Keratinocyte (primary cell): ENCODE data around the gene RAB27B.

ENCODE experiments used
- CTCF ChIP-seq, 3 experiments: IDR thresholded peaks in 1 of 3; conservative IDR thresholded peaks in 1 of 3; optimal IDR thresholded peaks in 1 of 3; 2 replicates in 2 of 3; 3 replicates in 1 of 3; pipeline versions ENCODE3 to v1.5.1; 2011; ENCODE audit warnings: low read length in 3 of 3, mild to moderate bottlenecking in 3 of 3, moderate library complexity in 2 of 3, control low read depth in 1 of 3, inconsistent platforms in 1 of 3; ENCODE audit not compliant: insufficient read depth in 2 of 3; ENCODE audit errors: extremely low read depth in 1 of 3
- EZH2 ChIP-seq: IDR thresholded peaks from one replicate; pipeline ENCODE4 v1.6.1; 2012; ENCODE audit warnings: inconsistent platforms, mild to moderate bottlenecking, low read length, moderate library complexity

GRCh38 chr18:54786206-54786605, 42.1 kb upstream of the RAB27B start:
- TF ChIP-seq CTCF (optimal IDR thresholded peaks at IDR 0.05 in 1 of 3, IDR thresholded peaks at IDR 0.05 in 1 of 3, conservative IDR thresholded peaks at IDR 0.05 in 1 of 3; ENCODE audit: extremely low read depth in 1 of 3, insufficient read depth in 2 of 3, low read length in 3 of 3) (no peak), EZH2 (no peak)
